ENCODE data around the gene MIAT.

- no peak for TF ChIP-seq POLR2AphosphoS5 (IDR thresholded peaks at IDR 0.05; ENCODE audit: low read depth, low read length)
- no peak for TF ChIP-seq TAF1 (IDR thresholded peaks at IDR 0.05; ENCODE audit: low read depth, low read length)
- TF ChIP-seq PAX5 (IDR thresholded peaks at IDR 0.05; ENCODE audit: insufficient read depth, low read length, severe bottlenecking): no peak
- TF ChIP-seq POLR2A (IDR thresholded peaks at IDR 0.05; ENCODE audit: low read depth, low read length): no peak
Measured at GRCh38 chr22:26635117-26635516, 22.3 kb upstream of the MIAT start.

Data from GM12891 (cell line).